Measurements from ENCODE around the gene TCERG1L. TPM values are rescaled to one million over a fixed set of nuclear protein-coding genes. Genes with fewer than 3 reads are reported as not detected.

Gene TCERG1L
- total RNA-seq, 1 donor from 2014 or later, result 3.5 TPM

DNA sequence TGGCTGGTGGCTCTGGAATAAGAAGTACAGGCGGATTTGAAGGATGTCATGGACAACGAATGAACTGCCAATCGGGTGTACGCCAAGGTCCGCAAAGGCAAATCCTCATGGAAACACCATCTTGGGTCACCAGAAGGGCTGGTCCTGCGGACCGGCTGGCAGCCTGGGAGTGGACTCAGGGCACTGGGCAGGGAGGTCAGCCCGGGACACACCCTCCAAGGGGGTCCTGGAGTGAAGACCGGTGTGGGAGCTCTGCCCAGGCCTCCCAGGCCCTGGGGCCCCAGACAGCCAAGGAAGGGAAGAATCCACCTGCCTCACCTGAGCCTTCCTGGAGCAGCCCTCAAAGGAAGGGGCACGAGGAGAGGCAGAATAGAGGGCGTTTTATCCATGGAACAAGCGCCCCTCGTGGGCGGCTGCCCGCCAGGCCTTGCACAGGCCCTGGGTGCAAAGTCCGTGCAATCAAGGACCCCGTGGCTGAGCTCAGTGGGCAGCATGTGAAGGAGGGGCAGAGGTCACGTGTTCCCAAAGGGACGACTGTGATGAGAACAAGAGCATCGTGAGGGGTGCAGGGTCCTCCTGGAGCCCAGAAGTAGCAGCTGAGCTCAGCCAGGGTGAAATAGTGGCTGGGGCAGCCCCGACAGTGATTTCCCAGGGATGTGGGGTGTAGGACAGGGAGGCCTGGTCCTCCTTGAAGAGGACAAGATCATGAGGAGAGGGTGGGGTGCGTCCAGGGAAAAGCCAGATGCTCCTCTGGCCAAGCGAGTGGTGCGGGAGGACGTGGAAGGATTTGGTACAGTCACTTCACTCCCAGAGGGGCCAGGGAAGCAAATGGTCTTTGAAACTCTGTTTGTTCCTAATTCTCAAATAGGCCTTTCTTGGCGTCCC, 105.2 kb downstream of the TCERG1L start:
- no peaks in the 10 kb centered on the region for H3K4me1 Mint-ChIP-seq (ENCODE audit: low read depth, unreplicated experiment)
- H3K4me1 ChIP-seq (ENCODE audit: insufficient read depth, low read length), result no peaks in the 10 kb centered on the region
- no peak for DNase-seq (ENCODE audit: low read depth)
- no peak overlapping the region for H3K4me3 Mint-ChIP-seq (ENCODE audit: unreplicated experiment)
- H3K9ac ChIP-seq (ENCODE audit: low read length), result no peak overlapping the region
- H4K20me1 ChIP-seq (ENCODE audit: insufficient read depth, low read length), result no peaks in the 10 kb centered on the region
- no peaks in the 10 kb centered on the region for H3K27me3 ChIP-seq (ENCODE audit: insufficient read depth, low read length)
- H3K9me3 Mint-ChIP-seq (ENCODE audit: unreplicated experiment), result peaks cover 2% of the 10 kb centered on the region
- H3K27ac ChIP-seq (ENCODE audit: low read depth, low read length), result no peak overlapping the region
- no peak for FAIRE-seq
- no peak overlapping the region for H3K4me2 ChIP-seq (ENCODE audit: low read length)
- peaks cover 1% of the 10 kb centered on the region for H3K36me3 Mint-ChIP-seq (ENCODE audit: low read depth, unreplicated experiment)
- no peaks in the 10 kb centered on the region for H3K9me3 ChIP-seq (ENCODE audit: insufficient read depth, low read depth, low read length)
- H3K36me3 ChIP-seq (ENCODE audit: insufficient read depth, low read length), result no peaks in the 10 kb centered on the region
- no peaks in the 10 kb centered on the region for H3K27me3 Mint-ChIP-seq (ENCODE audit: low read depth, unreplicated experiment)
- no peak overlapping the region for H3K4me3 ChIP-seq (ENCODE audit: insufficient read depth, low read depth, low read length)
- H2AFZ ChIP-seq (ENCODE audit: low read depth, low read length), result no peak overlapping the region
- H3K27ac Mint-ChIP-seq (ENCODE audit: unreplicated experiment), result no peak overlapping the region
- TF ChIP-seq EZH2 (IDR thresholded peaks at IDR 0.05; ENCODE audit: insufficient read depth, low read length), result no peak
- TF ChIP-seq, protein P1, sequence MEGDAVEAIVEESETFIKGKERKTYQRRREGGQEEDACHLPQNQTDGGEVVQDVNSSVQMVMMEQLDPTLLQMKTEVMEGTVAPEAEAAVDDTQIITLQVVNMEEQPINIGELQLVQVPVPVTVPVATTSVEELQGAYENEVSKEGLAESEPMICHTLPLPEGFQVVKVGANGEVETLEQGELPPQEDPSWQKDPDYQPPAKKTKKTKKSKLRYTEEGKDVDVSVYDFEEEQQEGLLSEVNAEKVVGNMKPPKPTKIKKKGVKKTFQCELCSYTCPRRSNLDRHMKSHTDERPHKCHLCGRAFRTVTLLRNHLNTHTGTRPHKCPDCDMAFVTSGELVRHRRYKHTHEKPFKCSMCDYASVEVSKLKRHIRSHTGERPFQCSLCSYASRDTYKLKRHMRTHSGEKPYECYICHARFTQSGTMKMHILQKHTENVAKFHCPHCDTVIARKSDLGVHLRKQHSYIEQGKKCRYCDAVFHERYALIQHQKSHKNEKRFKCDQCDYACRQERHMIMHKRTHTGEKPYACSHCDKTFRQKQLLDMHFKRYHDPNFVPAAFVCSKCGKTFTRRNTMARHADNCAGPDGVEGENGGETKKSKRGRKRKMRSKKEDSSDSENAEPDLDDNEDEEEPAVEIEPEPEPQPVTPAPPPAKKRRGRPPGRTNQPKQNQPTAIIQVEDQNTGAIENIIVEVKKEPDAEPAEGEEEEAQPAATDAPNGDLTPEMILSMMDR (IDR thresholded peaks at IDR 0.05; ENCODE audit: insufficient read depth, low read depth, low read length), result no peak
- no peaks in the 10 kb centered on the region for H3K79me2 ChIP-seq (ENCODE audit: insufficient read depth, low read length)

DNA sequence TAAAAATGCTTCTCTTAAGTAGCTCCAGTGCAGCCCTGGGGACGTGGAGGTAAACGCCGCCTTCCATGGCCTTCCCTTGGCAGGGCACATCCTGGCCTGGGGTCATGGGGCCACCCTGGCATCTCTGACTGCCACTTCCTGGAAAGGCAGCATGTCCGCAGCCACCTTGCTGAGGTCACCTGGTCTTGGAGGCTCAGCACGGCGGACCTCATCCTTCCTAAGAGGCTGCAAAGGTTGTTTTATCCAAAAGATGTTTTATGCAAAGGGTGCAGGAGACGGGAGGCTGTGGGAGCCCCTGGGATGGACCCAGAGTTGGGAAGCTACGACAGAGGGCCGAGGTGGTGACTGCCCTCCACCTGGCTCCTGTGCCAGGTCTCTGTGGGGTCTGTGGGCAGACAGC, 106.0 kb downstream of the TCERG1L start:
- Histone ChIP-seq H3K36me3 (ENCODE audit: insufficient read depth, low read length) (no peaks in the 10 kb centered on the region), H3K9ac (ENCODE audit: low read length) (no peak overlapping the region), H2AFZ (ENCODE audit: low read depth, low read length) (no peak overlapping the region), H3K4me1 (ENCODE audit: insufficient read depth, low read length) (no peaks in the 10 kb centered on the region), H3K79me2 (ENCODE audit: insufficient read depth, low read length) (no peaks in the 10 kb centered on the region), H3K4me2 (ENCODE audit: low read length) (no peak overlapping the region), H3K4me3 (ENCODE audit: insufficient read depth, low read depth, low read length) (no peak overlapping the region), H3K9me3 (ENCODE audit: insufficient read depth, low read depth, low read length) (peaks cover 2% of the 10 kb centered on the region), H4K20me1 (ENCODE audit: insufficient read depth, low read length) (no peaks in the 10 kb centered on the region), H3K27me3 (ENCODE audit: insufficient read depth, low read length) (no peaks in the 10 kb centered on the region), H3K27ac (ENCODE audit: low read depth, low read length) (no peak overlapping the region)
- TF ChIP-seq, protein P1 (IDR thresholded peaks at IDR 0.05; ENCODE audit: insufficient read depth, low read depth, low read length), result no peak
- TF ChIP-seq EZH2 (IDR thresholded peaks at IDR 0.05; ENCODE audit: insufficient read depth, low read length), result no peak
- Mint-ChIP-seq H3K27ac (ENCODE audit: unreplicated experiment) (no peak overlapping the region), H3K27me3 (ENCODE audit: low read depth, unreplicated experiment) (no peaks in the 10 kb centered on the region), H3K9me3 (ENCODE audit: unreplicated experiment) (peaks cover 6% of the 10 kb centered on the region), H3K36me3 (ENCODE audit: low read depth, unreplicated experiment) (peaks cover 1% of the 10 kb centered on the region), H3K4me3 (ENCODE audit: unreplicated experiment) (no peak overlapping the region), H3K4me1 (ENCODE audit: low read depth, unreplicated experiment) (no peaks in the 10 kb centered on the region)
- DNase-seq (ENCODE audit: low read depth), result no peak
- FAIRE-seq, result no peak
